Loucy (cell line): ENCODE results near the gene MICU1.

Source experiments
- CTCF ChIP-seq: fragments of 200-600 bp; sonication (generic); conservative IDR thresholded peaks from 2 replicates; pipeline ENCODE4 v1.5.1; 2014; ENCODE audit warnings: mild to moderate bottlenecking, antibody characterized with exemption, low read length
- EZH2phosphoT487 ChIP-seq: fragments of 200-600 bp; IDR thresholded peaks from 2 replicates; pipeline ENCODE4 v1.6.1; 2018; ENCODE audit warnings: antibody characterized with exemption, mild to moderate bottlenecking, moderate library complexity, borderline replicate concordance

GRCh38 chr10:72610466-72610865 lies 15.4 kb downstream of the MICU1 start:
- no peak for TF ChIP-seq CTCF
- TF ChIP-seq EZH2phosphoT487: no peak
